NB4 (cell line): ENCODE measurements around the gene TM9SF1.

ENCODE experiments used
- MYC ChIP-seq: IDR thresholded peaks from 2 replicates; pipeline ENCODE4 v1.6.1; 2011; ENCODE audit warnings: low read depth, low read length
- TF ChIP-seq, protein P1 (sequence below): IDR thresholded peaks from one replicate; pipeline ENCODE4 v1.5.1; 2012; ENCODE audit warnings: low read depth, low read length
- TF ChIP-seq, protein P2 (sequence below): IDR thresholded peaks from 2 replicates; pipeline ENCODE4 v1.6.1; 2011; ENCODE audit warnings: low read depth, low read length

DNA sequence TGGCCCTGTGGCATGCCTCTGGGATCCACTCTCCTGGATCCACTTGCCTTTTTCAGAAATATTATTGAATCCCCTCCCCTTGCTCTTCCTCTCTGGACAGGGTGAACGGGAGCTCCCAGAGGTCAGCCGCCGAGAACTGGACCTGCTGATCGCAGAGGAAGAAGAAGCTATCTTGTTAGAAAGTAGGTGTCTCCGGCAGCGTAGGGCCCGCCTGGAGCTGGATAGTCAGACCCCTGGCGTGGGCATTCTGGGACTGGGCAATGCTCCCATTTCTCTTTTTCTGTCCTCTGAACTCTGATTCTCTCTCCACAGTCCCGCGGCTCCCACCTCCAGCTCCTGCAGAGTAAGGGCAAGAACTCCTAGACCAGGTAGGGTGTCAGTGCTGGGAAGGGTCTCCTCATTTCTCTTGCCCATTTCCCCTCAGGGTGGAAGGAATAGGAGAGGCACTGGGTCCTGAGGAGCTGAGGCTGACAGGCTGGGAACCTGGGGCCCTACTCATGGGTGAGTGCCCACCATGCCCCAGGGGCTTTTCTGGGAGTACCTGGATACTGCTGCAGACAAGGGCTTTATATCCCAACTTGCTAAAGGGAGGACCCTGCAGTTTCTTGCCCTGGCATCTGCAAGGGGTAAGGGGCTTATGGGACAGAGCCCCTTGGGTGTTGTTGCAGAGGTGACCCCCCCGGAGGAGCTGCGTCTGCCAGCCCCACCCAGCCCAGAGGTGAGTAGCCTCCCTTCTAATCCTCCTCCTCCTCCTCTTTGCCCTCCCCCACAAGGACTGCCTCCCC, 18.0 kb downstream of the TM9SF1 start:
- TF ChIP-seq, protein P1, sequence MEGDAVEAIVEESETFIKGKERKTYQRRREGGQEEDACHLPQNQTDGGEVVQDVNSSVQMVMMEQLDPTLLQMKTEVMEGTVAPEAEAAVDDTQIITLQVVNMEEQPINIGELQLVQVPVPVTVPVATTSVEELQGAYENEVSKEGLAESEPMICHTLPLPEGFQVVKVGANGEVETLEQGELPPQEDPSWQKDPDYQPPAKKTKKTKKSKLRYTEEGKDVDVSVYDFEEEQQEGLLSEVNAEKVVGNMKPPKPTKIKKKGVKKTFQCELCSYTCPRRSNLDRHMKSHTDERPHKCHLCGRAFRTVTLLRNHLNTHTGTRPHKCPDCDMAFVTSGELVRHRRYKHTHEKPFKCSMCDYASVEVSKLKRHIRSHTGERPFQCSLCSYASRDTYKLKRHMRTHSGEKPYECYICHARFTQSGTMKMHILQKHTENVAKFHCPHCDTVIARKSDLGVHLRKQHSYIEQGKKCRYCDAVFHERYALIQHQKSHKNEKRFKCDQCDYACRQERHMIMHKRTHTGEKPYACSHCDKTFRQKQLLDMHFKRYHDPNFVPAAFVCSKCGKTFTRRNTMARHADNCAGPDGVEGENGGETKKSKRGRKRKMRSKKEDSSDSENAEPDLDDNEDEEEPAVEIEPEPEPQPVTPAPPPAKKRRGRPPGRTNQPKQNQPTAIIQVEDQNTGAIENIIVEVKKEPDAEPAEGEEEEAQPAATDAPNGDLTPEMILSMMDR, result no peak
- TF ChIP-seq MYC, result no peak
- TF ChIP-seq, protein P2, sequence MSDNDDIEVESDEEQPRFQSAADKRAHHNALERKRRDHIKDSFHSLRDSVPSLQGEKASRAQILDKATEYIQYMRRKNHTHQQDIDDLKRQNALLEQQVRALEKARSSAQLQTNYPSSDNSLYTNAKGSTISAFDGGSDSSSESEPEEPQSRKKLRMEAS, result no peak
